MM.1S (cell line): ENCODE data around the gene SBF1.

Experiments used
- CTCF ChIP-seq: fragments of 300-600 bp; sonication (generic); IDR thresholded peaks from 2 replicates; pipeline ENCODE4 v1.5.1; 2016; ENCODE audit warnings: antibody characterized with exemption, low read length, mixed read lengths
- EZH2phosphoT487 ChIP-seq: fragments of 300-600 bp; sonication (generic); IDR thresholded peaks from 2 replicates; pipeline ENCODE4 v1.6.1; 2018; ENCODE audit warnings: antibody characterized with exemption, low read length

GRCh38 chr22:50507991-50508884 is 33.4 kb upstream of the SBF1 start, which contains the start of gene NCAPH2:
- TF ChIP-seq CTCF = no peak
- TF ChIP-seq EZH2phosphoT487 = no peak
